Large intestine (tissue), 3 donors: ENCODE results near the gene PLCB2. TPM values are rescaled to one million over a fixed set of nuclear protein-coding genes. Genes with fewer than 3 reads are reported as not detected.

ENCODE experiments used
- DNase-seq, 2 donors: peaks; one replicate each; pipeline versions ENCODE4 v3.0.0 to v3.0.0-alpha.2; 2013
- H3K27ac ChIP-seq: one replicate; pipeline ENCODE4 v1.5.1; 2013; ENCODE audit warnings: low read length
- H3K27me3 ChIP-seq: 2 replicates; pipeline ENCODE4 v1.6.1; 2013; ENCODE audit warnings: low read length; ENCODE audit not compliant: control insufficient read depth, insufficient read depth
- H3K36me3 ChIP-seq: 2 replicates; pipeline ENCODE4 v1.6.1; 2013; ENCODE audit warnings: low read length; ENCODE audit not compliant: control insufficient read depth, insufficient read depth
- H3K4me1 ChIP-seq: one replicate; pipeline ENCODE4 v1.6.1; 2013; ENCODE audit warnings: low read length; ENCODE audit not compliant: control insufficient read depth, insufficient read depth
- H3K4me3 ChIP-seq: one replicate; pipeline ENCODE4 v1.5.1; 2013; ENCODE audit warnings: low read length
- H3K9me3 ChIP-seq: one replicate; pipeline ENCODE4 v1.6.1; 2013; ENCODE audit warnings: mild to moderate bottlenecking, low read depth, low read length, moderate library complexity; ENCODE audit not compliant: control insufficient read depth
- WGBS: methylation state at CpG from one replicate; pipeline ENCODE4 v1.1.5; 2013; ENCODE audit warnings: low lambda C conversion rate; ENCODE audit not compliant: insufficient coverage; 5-methylcytosine and 5-hydroxymethylcytosine counted together
- polyA plus RNA-seq: library from polyadenylated mRNA; unstranded; fragments of 120-200 nt; gene quantifications from one replicate; pipeline ENCODE4 v1.2.1, GENCODE V29; 2013

PLCB2 gene
- polyA plus RNA-seq, 1 donor = 11.7 TPM

- Histone ChIP-seq H3K27me3 (peaks cover 43% of the 10 kb centered on the region), H3K4me1 (peaks cover 14% of the 10 kb centered on the region), H3K27ac (no peak overlapping the region), H3K9me3 (peaks cover 10% of the 10 kb centered on the region), H3K4me3 (no peak overlapping the region), H3K36me3 (peaks cover 18% of the 10 kb centered on the region)
- no peak for DNase-seq
- WGBS = 100% methylated on average over 1 of the region's 16 CpGs
Measured at GRCh38 chr15:40277471-40277870, 30.3 kb downstream of the PLCB2 start.

GRCh38 chr15:40276927-40277326 lies 30.8 kb downstream of the PLCB2 start:
- Histone ChIP-seq H3K4me3 (no peak overlapping the region), H3K36me3 (peaks cover 18% of the 10 kb centered on the region), H3K27me3 (peaks cover 37% of the 10 kb centered on the region), H3K27ac (no peak overlapping the region), H3K4me1 (peaks cover 14% of the 10 kb centered on the region), H3K9me3 (peaks cover 10% of the 10 kb centered on the region)
- no peak for DNase-seq
- WGBS = no CpG with 5 or more reads among the region's 4 CpGs

- Histone ChIP-seq H3K27me3 (peaks cover 30% of the 10 kb centered on the region), H3K4me3 (no peak overlapping the region), H3K27ac (no peak overlapping the region), H3K36me3 (peaks cover 18% of the 10 kb centered on the region), H3K9me3 (peaks cover 5% of the 10 kb centered on the region), H3K4me1 (peaks cover 10% of the 10 kb centered on the region)
- no CpG with 5 or more reads among the region's 7 CpGs for WGBS
- DNase-seq = no peak
Measured at GRCh38 chr15:40275954-40276353, 31.8 kb downstream of the PLCB2 start.

GRCh38 chr15:40275523-40275922 lies 32.2 kb downstream of the PLCB2 start:
- Histone ChIP-seq H3K36me3 (peaks cover 19% of the 10 kb centered on the region), H3K27ac (no peak overlapping the region), H3K4me3 (no peak overlapping the region), H3K4me1 (peaks cover 10% of the 10 kb centered on the region), H3K27me3 (peaks cover 25% of the 10 kb centered on the region), H3K9me3 (peaks cover 5% of the 10 kb centered on the region)
- no peak for DNase-seq
- WGBS = no CpG with 5 or more reads among the region's 5 CpGs

GRCh38 chr15:40274350-40275274 lies 33.1 kb downstream of the PLCB2 start:
- H3K36me3 ChIP-seq = peaks cover 21% of the 10 kb centered on the region
- peaks cover 16% of the 10 kb centered on the region for H3K27me3 ChIP-seq
- peak; percentile 61 to 65 for DNase-seq
- no peak overlapping the region for H3K4me3 ChIP-seq
- peaks cover 3% of the 10 kb centered on the region for H3K4me1 ChIP-seq
- no CpG with 5 or more reads among the region's 26 CpGs for WGBS
- H3K9me3 ChIP-seq = no peaks in the 10 kb centered on the region
- H3K27ac ChIP-seq = no peak overlapping the region

GRCh38 chr15:40273428-40273827 lies 34.3 kb downstream of the PLCB2 start:
- Histone ChIP-seq H3K9me3 (no peaks in the 10 kb centered on the region), H3K4me3 (no peak overlapping the region), H3K4me1 (no peaks in the 10 kb centered on the region), H3K36me3 (peaks cover 25% of the 10 kb centered on the region), H3K27ac (no peak overlapping the region), H3K27me3 (peaks cover 6% of the 10 kb centered on the region)
- WGBS = no CpG with 5 or more reads among the region's 9 CpGs
- DNase-seq = no peak

GRCh38 chr15:40272485-40273056 lies 35.2 kb downstream of the PLCB2 start:
- no peaks in the 10 kb centered on the region for H3K9me3 ChIP-seq
- H3K27me3 ChIP-seq = no peaks in the 10 kb centered on the region
- H3K27ac ChIP-seq = no peak overlapping the region
- WGBS = no CpG with 5 or more reads among the region's 20 CpGs
- no peak for DNase-seq
- no peak overlapping the region for H3K4me3 ChIP-seq
- peaks cover 34% of the 10 kb centered on the region for H3K36me3 ChIP-seq
- H3K4me1 ChIP-seq = no peaks in the 10 kb centered on the region

- Histone ChIP-seq H3K27ac (no peak overlapping the region), H3K36me3 (peaks cover 35% of the 10 kb centered on the region), H3K4me1 (no peaks in the 10 kb centered on the region), H3K9me3 (no peaks in the 10 kb centered on the region), H3K4me3 (no peak overlapping the region), H3K27me3 (no peaks in the 10 kb centered on the region)
- WGBS = no CpG with 5 or more reads among the region's 25 CpGs
- DNase-seq = no peak
Measured at GRCh38 chr15:40271685-40272484, 35.9 kb downstream of the PLCB2 start.

- WGBS = no CpG with 5 or more reads among the region's 11 CpGs
- Histone ChIP-seq H3K36me3 (peaks cover 40% of the 10 kb centered on the region), H3K4me3 (no peak overlapping the region), H3K9me3 (no peaks in the 10 kb centered on the region), H3K27me3 (no peaks in the 10 kb centered on the region), H3K4me1 (no peaks in the 10 kb centered on the region), H3K27ac (no peak overlapping the region)
- no peak for DNase-seq
Measured at GRCh38 chr15:40270246-40270995, 37.3 kb downstream of the PLCB2 start.

- Histone ChIP-seq H3K4me1 (no peaks in the 10 kb centered on the region), H3K27ac (no peak overlapping the region), H3K27me3 (no peaks in the 10 kb centered on the region), H3K36me3 (peaks cover 47% of the 10 kb centered on the region), H3K9me3 (no peaks in the 10 kb centered on the region), H3K4me3 (no peak overlapping the region)
- no CpG with 5 or more reads among the region's 4 CpGs for WGBS
- no peak for DNase-seq
Measured at GRCh38 chr15:40269604-40270003, 38.1 kb downstream of the PLCB2 start.
